ENCODE measurements around the gene HMCN2.
A peak's percentile ranks its signal among the peaks of the same experiment; 100 is the strongest.

HMCN2 gene

DNA sequence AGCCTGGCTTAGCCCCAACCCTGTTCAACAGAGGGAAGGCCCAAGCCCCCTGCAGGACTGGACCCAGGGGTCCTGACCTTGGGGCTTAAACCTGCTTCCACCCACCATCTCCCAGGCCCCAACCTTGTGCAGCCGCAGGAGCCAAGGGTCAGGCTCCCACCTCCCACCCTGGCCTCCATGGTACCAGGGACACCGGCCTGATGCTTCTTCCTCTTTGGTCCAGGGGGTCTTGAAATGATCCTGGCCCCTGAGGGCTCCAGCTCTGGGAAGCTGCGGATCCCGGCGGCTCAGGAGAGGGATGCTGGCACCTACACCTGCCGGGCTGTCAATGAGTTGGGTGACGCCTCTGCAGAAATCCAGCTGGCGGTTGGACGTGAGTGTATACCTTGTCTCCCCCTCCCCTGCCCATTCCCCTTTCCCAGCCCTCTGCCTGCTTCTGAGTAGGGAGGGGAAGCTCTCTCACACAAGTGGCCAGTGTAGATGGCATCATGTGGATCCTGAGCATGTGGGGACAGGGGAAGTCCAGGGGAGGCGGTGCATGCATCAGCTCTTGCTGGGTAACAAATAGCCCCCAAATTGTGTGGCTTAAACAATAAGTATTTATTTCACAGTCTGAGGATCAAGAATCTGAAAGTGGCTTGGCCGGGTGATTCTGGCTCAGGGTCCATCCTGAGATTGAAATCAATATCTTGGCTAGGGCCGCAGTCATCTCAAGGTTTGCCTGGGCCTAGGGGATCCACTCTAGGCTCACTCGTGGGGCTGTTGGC, 44.3 kb downstream of the HMCN2 start:
- Histone ChIP-seq H2BK120ac (ENCODE audit: low read depth, low read length) (no peak overlapping the region), H3K4ac (ENCODE audit: low read depth in 1 of 2, low read length in 2 of 2) (no peak overlapping the region), H3K4me2 (ENCODE audit: low read length, poor library complexity, severe bottlenecking) (no peak overlapping the region), H3K27me3 (ENCODE audit: control insufficient read depth in 1 of 2, insufficient read depth in 1 of 2, low read length in 2 of 2) (peaks cover 13 to 71% of the 10 kb centered on the region in 2 experiments), H3K18ac (ENCODE audit: low read depth in 1 of 2, low read length in 2 of 2) (no peak overlapping the region), H2BK12ac (ENCODE audit: low read length in 2 of 2) (no peak overlapping the region), H2AFZ (ENCODE audit: low read depth, low read length) (no peak overlapping the region), H3K36me3 (ENCODE audit: control insufficient read depth in 1 of 2, insufficient read depth in 2 of 2, low read depth in 1 of 2, low read length in 2 of 2) (no peaks in the 10 kb centered on the region), H4K91ac (ENCODE audit: low read length) (no peak overlapping the region), H3K4me3 (ENCODE audit: insufficient read depth in 1 of 2, low read depth in 1 of 2, low read length in 2 of 2) (no peak overlapping the region), H3K23ac (ENCODE audit: low read length in 2 of 2) (peak overlapping the region in 1 of 2 experiments; percentile 11), H4K8ac (ENCODE audit: low read length) (no peak overlapping the region), H3K79me1 (replicated peaks; ENCODE audit: low read length, poor library complexity, severe bottlenecking) (no peaks in the 10 kb centered on the region), H3K9me3 (ENCODE audit: control insufficient read depth, low read length) (peaks cover 6% of the 10 kb centered on the region), H2BK15ac (ENCODE audit: low read depth, poor library complexity, severe bottlenecking) (no peak overlapping the region), H3K9ac (ENCODE audit: low read length) (no peak overlapping the region), H3K27ac (ENCODE audit: low read length, poor library complexity, severe bottlenecking) (no peak overlapping the region), H3K14ac (ENCODE audit: low read length in 2 of 2) (no peak overlapping the region), H2BK5ac (ENCODE audit: low read depth, low read length, poor library complexity, severe bottlenecking) (no peak overlapping the region), H2AK5ac (ENCODE audit: low read length, severe bottlenecking) (no peak overlapping the region), H3K4me1 (ENCODE audit: control insufficient read depth, insufficient read depth, low read depth, low read length) (peaks cover 2% of the 10 kb centered on the region)
- WGBS, result 88% methylated on average over 8 of the region's 13 CpGs
- no peak for DNase-seq

DNA sequence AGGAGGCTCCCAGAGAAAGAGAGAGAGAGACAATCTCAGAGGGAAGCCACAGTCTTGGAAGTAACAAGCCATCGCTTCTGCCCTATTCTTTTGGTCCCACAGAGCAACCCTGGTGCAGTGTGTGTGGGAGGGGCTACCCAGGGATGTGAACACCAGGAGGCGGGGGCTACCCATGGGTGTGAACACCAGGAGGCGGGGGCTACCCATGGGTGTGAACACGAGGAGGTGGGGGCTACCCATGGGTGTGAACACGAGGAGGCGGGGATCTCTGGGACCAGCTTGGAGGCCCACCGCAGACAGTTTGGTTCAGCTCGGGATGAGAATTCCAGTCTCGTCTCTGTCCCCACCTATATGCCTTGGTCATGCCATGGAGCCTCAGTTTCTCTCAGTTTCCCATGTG, 44.9 kb downstream of the HMCN2 start:
- 91% methylated on average over 9 of the region's 9 CpGs for WGBS
- Histone ChIP-seq H3K23ac (ENCODE audit: low read length in 2 of 2) (no peak overlapping the region), H2BK120ac (ENCODE audit: low read depth, low read length) (no peak overlapping the region), H2AK5ac (ENCODE audit: low read length, severe bottlenecking) (no peak overlapping the region), H3K4ac (ENCODE audit: low read depth in 1 of 2, low read length in 2 of 2) (no peak overlapping the region), H4K91ac (ENCODE audit: low read length) (no peak overlapping the region), H4K8ac (ENCODE audit: low read length) (no peak overlapping the region), H3K36me3 (ENCODE audit: control insufficient read depth in 1 of 2, insufficient read depth in 2 of 2, low read depth in 1 of 2, low read length in 2 of 2) (no peaks in the 10 kb centered on the region), H2BK12ac (ENCODE audit: low read length in 2 of 2) (no peak overlapping the region), H3K9ac (ENCODE audit: low read length) (no peak overlapping the region), H2BK15ac (ENCODE audit: low read depth, poor library complexity, severe bottlenecking) (no peak overlapping the region), H3K27me3 (ENCODE audit: control insufficient read depth in 1 of 2, insufficient read depth in 1 of 2, low read length in 2 of 2) (peaks cover 12 to 68% of the 10 kb centered on the region in 2 experiments), H3K4me1 (ENCODE audit: control insufficient read depth, insufficient read depth, low read depth, low read length) (peaks cover 2% of the 10 kb centered on the region), H3K4me3 (ENCODE audit: insufficient read depth in 1 of 2, low read depth in 1 of 2, low read length in 2 of 2) (no peak overlapping the region), H3K4me2 (ENCODE audit: low read length, poor library complexity, severe bottlenecking) (no peak overlapping the region), H3K27ac (ENCODE audit: low read length, poor library complexity, severe bottlenecking) (no peak overlapping the region), H3K18ac (ENCODE audit: low read depth in 1 of 2, low read length in 2 of 2) (no peak overlapping the region), H3K9me3 (ENCODE audit: control insufficient read depth, low read length) (peaks cover 6% of the 10 kb centered on the region), H3K14ac (ENCODE audit: low read length in 2 of 2) (no peak overlapping the region), H2BK5ac (ENCODE audit: low read depth, low read length, poor library complexity, severe bottlenecking) (no peak overlapping the region), H2AFZ (ENCODE audit: low read depth, low read length) (no peak overlapping the region), H3K79me1 (replicated peaks; ENCODE audit: low read length, poor library complexity, severe bottlenecking) (no peaks in the 10 kb centered on the region)
- no peak for DNase-seq

DNA sequence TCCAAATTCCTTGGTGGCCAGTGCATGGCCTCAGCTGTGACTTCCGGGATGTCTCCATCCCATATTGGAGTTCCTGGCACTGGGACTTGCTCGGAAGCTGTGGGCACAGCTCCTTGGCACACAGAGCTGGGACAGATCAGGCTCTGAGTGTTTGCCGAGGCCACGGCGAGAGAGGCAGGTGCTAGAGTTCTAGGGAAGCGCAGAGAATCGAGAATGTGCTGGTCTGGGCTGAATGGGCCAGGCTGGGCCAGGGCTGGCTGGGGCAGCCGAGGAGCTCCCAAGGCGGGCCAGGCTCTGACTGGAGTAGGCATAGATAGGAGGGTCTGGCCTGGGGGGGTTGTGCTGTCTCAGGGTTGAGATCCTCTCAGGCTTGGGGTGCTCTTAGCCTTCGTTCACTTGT, 45.4 kb downstream of the HMCN2 start:
- Histone ChIP-seq H4K91ac (ENCODE audit: low read length) (no peak overlapping the region), H3K27me3 (ENCODE audit: control insufficient read depth in 1 of 2, insufficient read depth in 1 of 2, low read length in 2 of 2) (peaks cover 17 to 68% of the 10 kb centered on the region in 2 experiments), H2BK12ac (ENCODE audit: low read length in 2 of 2) (no peak overlapping the region), H3K18ac (ENCODE audit: low read depth in 1 of 2, low read length in 2 of 2) (no peak overlapping the region), H3K27ac (ENCODE audit: low read length, poor library complexity, severe bottlenecking) (no peak overlapping the region), H2BK5ac (ENCODE audit: low read depth, low read length, poor library complexity, severe bottlenecking) (no peak overlapping the region), H4K8ac (ENCODE audit: low read length) (no peak overlapping the region), H3K14ac (ENCODE audit: low read length in 2 of 2) (no peak overlapping the region), H3K4me2 (ENCODE audit: low read length, poor library complexity, severe bottlenecking) (no peak overlapping the region), H3K4me1 (ENCODE audit: control insufficient read depth, insufficient read depth, low read depth, low read length) (peaks cover 4% of the 10 kb centered on the region), H2AFZ (ENCODE audit: low read depth, low read length) (no peak overlapping the region), H2BK120ac (ENCODE audit: low read depth, low read length) (no peak overlapping the region), H3K4me3 (ENCODE audit: insufficient read depth in 1 of 2, low read depth in 1 of 2, low read length in 2 of 2) (no peak overlapping the region), H2AK5ac (ENCODE audit: low read length, severe bottlenecking) (no peak overlapping the region), H3K9ac (ENCODE audit: low read length) (no peak overlapping the region), H3K9me3 (ENCODE audit: control insufficient read depth, low read length) (peaks cover 6% of the 10 kb centered on the region), H3K23ac (ENCODE audit: low read length in 2 of 2) (no peak overlapping the region), H2BK15ac (ENCODE audit: low read depth, poor library complexity, severe bottlenecking) (no peak overlapping the region), H3K4ac (ENCODE audit: low read depth in 1 of 2, low read length in 2 of 2) (no peak overlapping the region), H3K36me3 (ENCODE audit: control insufficient read depth in 1 of 2, insufficient read depth in 2 of 2, low read depth in 1 of 2, low read length in 2 of 2) (no peaks in the 10 kb centered on the region), H3K79me1 (replicated peaks; ENCODE audit: low read length, poor library complexity, severe bottlenecking) (no peaks in the 10 kb centered on the region)
- no peak for DNase-seq
- WGBS, result 96% methylated on average over 10 of the region's 10 CpGs

DNA sequence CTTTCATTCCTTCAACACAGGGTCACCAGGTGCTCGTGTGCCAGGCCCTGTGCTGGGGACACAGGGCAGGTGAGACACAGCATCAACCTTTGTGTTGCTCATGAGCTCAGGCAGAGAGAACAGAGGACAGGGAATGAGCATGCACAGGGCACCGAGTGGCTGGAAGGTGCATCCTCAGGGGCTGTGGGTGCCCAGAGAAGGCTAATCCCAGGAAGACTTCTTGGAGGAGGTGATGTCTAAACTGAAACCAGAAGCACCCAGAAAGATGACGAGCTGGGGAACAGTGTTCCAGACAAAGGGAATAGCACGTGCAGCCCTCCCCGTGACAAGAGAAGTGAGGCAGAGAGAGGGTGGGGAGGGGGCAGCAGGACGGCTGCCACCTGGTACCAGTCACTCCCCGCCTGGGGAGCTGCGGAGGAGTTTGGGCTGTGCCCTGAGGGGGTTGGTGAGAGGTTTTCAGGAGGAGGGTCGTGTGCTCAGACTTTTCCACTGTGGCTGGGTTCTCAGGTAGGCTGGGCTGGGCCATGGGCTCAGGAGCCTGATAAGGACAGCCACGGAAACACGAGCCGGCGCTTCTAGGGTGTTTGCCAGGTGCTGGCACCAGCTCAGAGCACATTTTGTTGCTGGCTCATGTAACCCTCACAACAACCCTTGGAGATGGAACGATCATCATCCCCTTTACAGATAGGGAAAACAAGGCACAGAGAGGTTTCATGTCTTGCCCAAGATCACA, 46.0 kb downstream of the HMCN2 start:
- Histone ChIP-seq H2AK5ac (ENCODE audit: low read length, severe bottlenecking) (no peak overlapping the region), H2BK120ac (ENCODE audit: low read depth, low read length) (no peak overlapping the region), H3K36me3 (ENCODE audit: control insufficient read depth in 1 of 2, insufficient read depth in 2 of 2, low read depth in 1 of 2, low read length in 2 of 2) (no peaks in the 10 kb centered on the region), H3K4ac (ENCODE audit: low read depth in 1 of 2, low read length in 2 of 2) (no peak overlapping the region), H2BK5ac (ENCODE audit: low read depth, low read length, poor library complexity, severe bottlenecking) (no peak overlapping the region), H4K91ac (ENCODE audit: low read length) (no peak overlapping the region), H4K8ac (ENCODE audit: low read length) (no peak overlapping the region), H3K4me1 (ENCODE audit: control insufficient read depth, insufficient read depth, low read depth, low read length) (peaks cover 5% of the 10 kb centered on the region), H3K14ac (ENCODE audit: low read length in 2 of 2) (no peak overlapping the region), H3K9me3 (ENCODE audit: control insufficient read depth, low read length) (peaks cover 6% of the 10 kb centered on the region), H3K79me1 (replicated peaks; ENCODE audit: low read length, poor library complexity, severe bottlenecking) (no peaks in the 10 kb centered on the region), H3K4me2 (ENCODE audit: low read length, poor library complexity, severe bottlenecking) (no peak overlapping the region), H3K4me3 (ENCODE audit: insufficient read depth in 1 of 2, low read depth in 1 of 2, low read length in 2 of 2) (no peak overlapping the region), H3K18ac (ENCODE audit: low read depth in 1 of 2, low read length in 2 of 2) (no peak overlapping the region), H2AFZ (ENCODE audit: low read depth, low read length) (no peak overlapping the region), H3K23ac (ENCODE audit: low read length in 2 of 2) (no peak overlapping the region), H3K27me3 (ENCODE audit: control insufficient read depth in 1 of 2, insufficient read depth in 1 of 2, low read length in 2 of 2) (peaks cover 23 to 71% of the 10 kb centered on the region in 2 experiments), H2BK12ac (ENCODE audit: low read length in 2 of 2) (no peak overlapping the region), H3K27ac (ENCODE audit: low read length, poor library complexity, severe bottlenecking) (no peak overlapping the region), H3K9ac (ENCODE audit: low read length) (no peak overlapping the region), H2BK15ac (ENCODE audit: low read depth, poor library complexity, severe bottlenecking) (no peak overlapping the region)
- DNase-seq, result no peak
- WGBS, result 78% methylated on average over 14 of the region's 14 CpGs

Measured in mesenchymal stem cell (in vitro differentiated cells and primary cell).